GM18502 (cell line): Measurements from ENCODE around the gene RNF26.

Experiments
- ATAC-seq: cut with Tn5 transposase; IDR thresholded peaks from one replicate; pipeline ENCODE4 v1.9.1; 2021; ENCODE audit warnings: mild to moderate bottlenecking; ENCODE audit not compliant: unreplicated experiment, poor library complexity

Gene RNF26

DNA sequence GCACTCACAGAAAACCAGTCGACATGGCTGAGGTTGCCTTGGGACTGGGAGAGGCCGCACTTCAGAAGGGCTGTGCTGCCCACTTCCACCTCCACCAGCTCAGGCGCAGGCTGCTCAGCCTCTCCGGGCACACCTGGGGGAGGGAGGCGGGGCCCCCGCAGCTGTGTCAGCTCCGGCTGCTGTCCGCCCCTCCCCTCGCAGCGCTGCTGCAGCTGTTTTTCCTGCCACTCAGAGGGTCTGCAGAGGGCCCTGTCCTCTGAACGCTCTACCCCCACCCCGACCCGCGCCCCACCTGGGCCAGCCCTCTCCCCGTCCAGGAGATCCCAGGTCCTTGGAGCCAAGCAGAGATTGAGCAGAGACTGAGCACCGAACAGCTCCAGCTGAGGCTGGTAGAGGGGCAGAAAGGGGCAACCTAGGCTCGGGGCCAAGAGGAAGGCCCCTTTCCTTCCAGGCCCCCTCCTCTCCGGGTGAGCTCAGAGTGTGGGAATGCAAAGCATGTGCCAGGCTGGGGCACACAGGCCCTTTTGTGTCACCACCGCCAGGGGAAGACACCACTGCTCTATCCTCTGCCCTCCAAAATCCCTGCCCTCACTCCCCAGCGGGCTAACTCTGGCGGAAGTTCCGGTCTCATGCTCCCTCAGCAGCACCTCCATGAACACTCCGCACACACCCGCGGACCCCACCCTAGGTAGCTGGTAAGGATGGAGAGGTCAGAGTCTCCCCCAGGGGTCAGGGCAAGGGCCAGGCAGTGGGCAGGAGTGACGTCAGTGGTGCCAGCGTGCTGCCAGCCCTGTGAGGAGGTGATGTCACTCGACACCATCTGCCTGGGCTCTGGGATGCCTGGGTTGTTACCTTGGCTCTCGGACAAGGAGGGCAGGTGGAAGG is 19.0 kb upstream of the RNF26 start:
- peak; percentile 40 for ATAC-seq

DNA sequence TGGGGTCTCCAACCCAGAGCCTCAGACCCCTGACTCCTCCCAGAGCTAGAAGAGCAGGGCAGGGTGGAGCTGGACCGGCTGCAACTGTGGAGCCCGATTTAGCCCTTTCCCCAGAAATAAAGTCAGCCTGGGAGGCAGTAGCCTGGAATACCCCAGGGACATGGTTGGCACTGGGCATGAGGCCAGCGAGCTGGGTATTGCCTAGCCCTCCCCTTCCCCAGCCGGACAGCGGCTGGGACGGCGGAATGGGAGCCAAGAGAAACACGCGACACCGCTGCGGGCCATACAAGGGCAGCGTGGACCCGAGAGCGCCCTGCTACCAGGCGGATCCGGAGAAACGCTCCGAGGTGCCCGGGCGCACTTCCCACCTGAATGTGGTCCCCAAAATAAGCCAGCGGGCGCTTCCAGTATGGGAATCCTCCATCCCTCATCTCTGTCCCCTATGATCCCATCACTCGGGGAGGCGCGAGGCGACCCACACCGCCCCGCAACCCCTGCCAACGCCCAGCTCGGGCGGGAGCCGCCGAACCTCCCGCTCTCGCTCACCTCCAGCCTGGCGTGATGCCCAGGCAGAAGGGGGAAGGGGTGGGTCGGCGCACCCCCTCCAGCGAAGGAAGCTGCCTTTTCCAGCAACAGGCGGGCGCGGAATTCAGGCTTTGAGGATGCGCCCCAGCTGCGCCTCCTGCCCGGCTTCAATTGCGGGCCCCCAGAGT is 18.2 kb upstream of the RNF26 start:
- no peak for ATAC-seq

DNA sequence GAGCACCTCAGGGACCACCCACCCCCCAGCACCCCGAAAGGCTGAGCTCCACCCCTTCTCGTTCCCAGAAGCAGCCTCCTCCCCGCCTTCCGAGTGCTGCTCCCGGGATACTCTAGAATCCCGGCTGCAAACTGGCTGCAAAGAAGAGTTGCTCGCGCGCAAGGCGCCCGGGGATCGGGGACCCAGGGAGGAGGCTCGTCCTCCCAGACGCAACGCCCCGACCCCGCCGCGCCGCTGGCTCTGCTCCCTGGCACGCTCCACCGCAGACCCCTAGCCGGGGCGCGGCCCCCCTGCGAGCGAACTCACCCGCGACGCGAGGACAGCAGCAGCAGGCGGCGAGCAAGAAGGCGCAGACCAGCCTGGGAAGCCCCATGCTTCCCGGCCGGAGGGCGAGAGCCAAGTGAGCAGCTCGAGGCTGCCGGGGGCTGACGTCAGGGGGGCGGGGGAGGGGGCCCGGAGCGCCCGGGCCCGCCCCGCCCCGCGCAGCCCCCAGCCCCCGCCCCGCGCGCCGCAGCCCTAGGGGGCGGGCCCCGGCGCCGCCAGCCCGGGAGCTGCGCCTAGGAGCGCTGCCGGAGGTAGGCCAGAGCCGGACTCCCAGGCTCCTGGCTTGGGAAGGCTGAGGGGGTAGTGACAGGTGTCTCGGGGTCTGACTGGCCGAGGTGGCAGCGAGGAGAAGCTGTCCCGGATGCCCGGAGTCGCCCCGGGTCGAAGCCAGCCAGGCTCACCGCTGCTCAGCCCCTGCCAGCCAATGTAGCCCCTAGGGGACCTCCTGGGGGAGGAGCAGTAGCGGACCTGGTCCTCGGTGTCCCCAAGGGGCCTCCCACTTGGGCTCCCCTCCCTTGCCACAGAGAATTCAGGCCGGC is 17.4 kb upstream of the RNF26 start, which contains the start of gene MCAM:
TSS of gene MCAM (minus strand) at position 402 of the 863 bp plus-strand sequence. CDS start at position 373, 29 bp downstream.
- ATAC-seq, result no peak

DNA sequence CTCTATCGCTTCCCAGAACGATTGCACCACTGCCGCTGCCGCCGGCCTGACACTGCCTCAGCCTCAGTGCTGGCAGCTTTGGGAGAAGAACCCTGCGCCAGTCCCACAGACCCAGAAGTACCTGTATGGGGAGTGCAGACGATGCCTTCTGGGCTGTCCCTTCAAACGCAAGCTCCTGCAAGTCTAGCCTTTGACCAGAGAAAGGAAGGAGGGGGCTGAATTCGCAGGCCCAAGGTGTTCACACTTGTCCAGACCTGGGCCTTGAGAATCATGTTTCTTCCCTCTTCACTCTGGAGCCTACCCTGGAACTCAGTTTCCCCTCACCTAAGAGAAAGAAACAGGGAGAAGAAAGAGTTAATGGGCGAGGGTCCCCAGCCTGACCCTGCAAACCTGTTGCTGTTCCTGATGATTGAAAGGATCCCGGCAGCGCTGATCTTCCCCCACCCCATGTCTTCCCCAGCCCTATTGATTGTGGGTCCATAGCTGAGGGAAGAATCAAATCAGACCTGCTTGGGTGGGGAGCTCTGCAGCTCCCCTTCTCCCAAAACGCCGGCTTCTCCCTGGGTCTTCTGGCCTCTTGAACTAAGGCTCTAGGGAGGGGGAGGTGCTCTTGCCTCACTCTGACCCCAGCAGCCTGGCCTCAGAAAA is 16.6 kb upstream of the RNF26 start:
- ATAC-seq, result no peak

DNA sequence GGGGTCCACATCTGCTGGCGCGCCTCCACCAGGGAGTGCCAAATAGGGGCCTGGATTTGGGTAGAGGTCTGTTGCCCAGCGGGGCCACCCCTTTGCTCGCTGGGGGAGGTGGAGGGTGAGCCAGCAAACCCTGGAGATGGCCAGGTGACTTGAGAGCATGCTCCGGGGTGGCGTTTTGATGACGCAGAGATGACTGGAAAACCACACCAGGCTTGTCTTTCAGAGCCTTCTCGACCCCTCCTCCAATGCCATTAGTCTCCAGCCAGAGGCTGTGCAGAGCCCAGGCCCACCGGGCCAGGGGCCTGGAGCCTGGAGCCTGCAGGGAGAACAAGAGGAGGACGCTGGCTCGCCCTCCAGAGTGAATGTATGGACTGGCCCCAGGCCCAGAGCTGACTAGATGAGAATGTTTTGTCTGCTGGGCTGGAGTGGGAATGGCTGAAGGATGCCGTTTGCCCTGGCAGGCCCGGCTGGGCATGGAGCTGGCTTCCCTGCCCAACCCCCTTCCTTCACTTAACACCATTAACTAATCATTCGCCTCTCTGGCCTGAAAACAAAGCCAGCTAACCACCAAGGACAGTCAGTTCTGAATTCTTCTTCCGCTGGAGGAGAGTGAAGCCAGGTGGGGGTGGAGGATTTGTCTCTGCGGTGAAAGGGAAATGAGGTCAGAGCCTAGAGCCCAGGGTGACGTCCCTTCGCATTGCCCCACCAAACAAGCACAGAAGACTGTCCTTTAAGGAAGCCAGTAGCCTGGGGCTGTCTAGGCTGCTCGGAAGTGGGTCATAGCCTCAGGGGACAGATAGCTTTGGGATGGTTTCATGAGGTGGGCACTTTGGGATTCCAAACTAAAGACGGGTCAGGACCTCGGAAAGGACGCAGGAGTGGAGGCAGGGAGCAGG is 15.8 kb upstream of the RNF26 start:
- no peak for ATAC-seq

DNA sequence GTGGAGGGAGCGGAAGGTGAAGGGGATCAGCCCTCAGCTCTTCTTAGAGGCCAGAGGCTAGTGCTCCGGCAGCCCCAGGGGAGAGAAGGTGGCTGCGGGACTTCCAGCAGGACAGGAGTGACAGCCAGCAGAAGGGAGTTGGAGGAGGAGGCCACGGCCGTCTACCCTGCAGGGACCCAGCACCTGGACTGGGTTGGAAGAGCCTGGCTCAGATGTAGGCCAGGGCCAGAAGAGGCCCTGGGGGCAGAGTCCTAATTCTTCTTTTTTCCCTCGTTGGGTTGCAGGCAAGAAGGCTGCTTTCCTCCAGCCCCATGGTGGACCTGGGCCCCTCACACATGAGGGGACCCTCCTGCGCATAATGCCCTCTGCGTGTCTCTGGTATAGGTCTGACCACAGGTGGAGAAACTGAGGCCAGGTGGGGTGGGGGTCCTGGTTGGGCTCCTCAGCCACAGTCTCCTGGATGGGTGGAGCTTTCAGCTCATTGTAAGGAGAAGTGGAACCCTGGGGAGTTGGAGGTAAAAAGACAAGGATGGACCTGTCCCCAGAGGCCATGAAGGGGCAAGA is 15.1 kb upstream of the RNF26 start:
- ATAC-seq, result no peak

DNA sequence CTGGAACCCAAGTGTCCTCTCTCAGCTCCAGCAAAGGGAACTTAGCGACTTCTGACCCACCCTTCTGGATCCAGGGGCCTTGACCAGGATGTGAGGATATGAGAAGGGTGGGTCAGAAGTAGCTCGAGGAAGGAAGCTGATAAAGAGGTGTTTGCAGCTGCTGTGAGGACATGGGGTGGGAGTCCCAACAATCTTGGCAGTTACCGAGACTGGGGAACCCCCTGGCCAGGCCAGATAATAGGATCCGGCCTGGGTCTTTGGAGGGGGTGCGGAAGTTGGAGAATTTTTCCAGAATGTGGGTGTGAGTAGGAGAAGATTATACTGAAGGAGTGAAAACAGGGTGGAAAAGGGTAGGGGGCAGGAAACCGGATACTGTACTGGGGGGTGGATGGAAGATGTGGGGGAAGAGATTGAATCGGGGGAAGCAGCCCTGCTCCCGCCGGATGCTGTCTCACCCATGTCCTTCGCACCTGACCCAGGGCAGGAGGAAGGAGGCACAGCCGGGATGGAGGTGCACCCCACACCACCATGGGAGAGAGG is 14.6 kb upstream of the RNF26 start:
- ATAC-seq, result no peak

DNA sequence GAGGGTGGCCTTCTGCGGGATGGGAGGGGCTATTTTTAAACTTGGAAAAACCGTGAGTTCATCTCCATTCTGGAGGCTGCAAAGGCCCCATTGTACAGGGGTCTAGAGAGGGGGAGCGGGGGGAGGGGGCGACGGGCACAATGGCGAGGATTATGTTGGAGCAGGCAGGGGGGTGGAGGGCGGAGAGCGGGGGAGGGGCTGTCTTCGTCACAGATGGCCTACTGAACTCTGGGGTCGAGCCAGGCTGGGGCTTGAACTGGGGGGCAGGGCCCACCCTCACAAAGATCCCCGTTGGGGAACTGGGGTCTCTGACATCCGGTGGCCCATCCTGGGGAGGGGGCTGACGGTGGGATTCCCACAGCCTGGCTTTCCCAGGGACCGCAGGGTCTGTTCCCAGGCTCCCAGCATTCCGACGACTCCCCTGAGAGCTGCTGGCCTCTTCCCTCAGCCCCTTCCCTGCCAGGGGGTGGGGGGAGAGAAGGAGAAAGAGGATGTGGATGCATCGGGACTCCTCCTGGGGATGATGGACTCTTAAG is 14.0 kb upstream of the RNF26 start:
- ATAC-seq, result no peak

DNA sequence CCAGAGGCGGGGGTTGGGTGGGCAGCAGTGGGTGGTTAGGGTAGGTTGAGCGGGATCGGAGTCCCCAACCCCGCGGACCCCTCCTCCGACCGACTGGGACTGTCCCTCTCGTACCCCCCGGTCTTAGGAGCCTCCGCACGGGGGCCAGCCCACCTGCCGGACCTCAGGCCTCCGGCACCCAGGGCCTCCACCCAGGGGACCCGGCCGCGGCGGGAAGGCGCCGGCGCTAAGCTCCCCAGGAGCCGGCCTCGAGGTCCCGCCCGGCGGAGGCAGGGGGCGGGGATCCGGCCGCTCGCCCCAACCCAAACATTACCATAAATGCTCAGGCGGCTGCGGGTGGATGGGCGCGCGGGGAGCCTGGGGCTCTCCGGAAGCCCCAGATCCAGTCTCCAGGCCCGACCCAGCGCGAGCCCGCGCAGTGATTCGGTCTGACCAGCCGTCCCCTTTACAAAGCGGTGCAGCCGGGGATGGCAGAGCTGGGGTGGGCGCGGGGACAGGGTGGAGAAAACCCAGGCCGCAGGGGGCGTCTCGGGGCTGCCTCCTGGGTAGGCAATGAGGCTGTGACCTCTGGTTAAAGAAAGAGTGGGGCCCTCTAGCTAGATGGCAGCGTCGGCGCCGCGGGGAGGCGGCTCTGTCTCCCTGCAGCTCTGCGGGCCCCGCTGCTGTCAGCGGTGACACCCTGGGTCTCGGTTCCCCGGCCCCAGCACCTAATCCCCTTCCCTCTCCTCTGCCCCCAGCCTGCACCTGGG is 13.4 kb upstream of the RNF26 start:
- peak; percentile 43 for ATAC-seq

DNA sequence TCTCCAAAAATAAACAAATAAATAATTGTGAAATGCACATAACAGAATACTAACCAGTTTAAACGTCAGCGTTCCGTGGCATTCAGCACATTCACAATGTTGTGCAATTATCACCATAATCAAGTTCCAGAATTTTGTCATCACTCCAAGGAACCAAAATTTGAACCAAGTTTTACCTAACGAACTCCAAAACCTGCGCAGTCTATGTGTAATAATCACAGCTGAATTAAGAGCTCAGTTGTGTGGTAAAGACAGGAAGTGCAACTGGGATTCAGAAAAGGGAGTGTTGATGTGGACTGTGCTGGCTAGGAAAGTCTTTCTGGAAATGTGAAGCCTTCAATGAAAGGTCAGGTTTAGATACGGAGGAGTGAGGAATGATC is 12.0 kb upstream of the RNF26 start:
- no peak for ATAC-seq

DNA sequence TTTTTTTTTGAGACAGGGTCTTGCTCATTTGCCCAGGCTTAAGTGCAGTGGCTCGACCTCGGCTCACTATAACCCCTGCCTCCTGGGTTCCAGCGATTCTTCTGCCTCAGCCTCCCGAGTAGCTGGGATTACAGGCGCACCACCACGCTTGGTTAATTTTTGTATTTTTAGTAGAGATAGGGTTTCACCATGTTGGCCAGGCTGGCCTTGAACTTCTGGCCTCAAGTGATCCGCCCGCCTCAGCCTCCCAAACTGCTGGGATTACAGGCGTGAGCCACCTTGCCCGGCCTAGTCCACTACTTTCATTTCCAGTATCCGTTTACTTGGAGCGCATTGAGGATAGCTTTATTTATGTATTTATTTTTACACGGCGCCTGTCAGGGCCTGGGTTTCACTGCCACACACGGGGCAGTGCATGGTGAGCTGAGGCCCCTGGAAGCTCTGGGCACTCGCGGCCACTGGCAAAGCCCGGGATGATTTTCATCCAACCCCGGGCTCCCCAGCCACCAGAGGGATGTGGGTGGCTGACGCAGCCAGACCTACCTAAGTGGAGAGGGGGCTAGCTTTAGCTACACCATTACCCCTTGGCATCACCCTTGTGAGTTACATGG is 11.3 kb upstream of the RNF26 start:
- no peak for ATAC-seq

DNA sequence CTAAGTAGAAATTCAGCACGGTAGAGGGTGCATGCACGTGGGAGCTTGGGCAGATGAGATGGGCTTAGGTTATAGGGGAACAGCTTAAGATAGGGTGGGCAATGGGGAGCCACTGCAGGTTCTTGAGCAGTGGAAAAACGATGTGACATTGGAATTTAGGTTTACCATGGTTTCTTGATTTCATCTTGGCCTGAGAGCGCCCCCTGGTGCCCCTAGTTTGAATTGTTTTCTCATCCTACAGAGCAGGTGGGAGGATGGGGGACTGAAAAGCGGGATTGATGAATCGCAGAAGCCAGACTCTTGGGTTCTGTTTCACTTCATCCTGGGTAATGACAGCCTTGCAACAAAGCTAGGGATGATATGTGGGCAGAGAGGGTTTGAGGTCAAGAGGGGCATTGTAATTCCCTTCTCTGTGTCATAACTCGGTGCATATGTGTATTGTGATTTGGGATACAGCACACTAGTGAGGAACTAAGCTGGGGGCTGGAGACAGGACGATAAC is 10.7 kb upstream of the RNF26 start:
- no peak for ATAC-seq

DNA sequence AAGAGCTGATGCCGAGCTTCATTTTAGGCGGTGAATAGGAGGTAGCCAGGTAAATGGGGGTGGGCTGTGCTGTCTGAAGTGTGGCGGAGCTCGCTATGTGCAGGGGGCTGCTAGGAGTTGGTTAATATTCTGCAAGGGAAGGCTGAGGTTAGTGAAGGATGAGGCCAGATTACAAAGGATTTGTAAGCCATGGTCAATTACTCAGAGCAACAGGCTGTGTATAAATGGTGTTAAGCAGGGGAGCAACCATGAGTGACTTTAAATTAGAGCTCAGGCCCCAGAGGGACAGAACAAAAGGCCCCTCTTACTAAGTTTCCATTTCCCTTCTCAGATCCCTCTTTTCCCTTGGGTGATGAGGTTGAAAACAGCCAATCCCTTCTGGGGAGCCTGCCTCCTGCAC is 10.1 kb upstream of the RNF26 start:
- no peak for ATAC-seq

DNA sequence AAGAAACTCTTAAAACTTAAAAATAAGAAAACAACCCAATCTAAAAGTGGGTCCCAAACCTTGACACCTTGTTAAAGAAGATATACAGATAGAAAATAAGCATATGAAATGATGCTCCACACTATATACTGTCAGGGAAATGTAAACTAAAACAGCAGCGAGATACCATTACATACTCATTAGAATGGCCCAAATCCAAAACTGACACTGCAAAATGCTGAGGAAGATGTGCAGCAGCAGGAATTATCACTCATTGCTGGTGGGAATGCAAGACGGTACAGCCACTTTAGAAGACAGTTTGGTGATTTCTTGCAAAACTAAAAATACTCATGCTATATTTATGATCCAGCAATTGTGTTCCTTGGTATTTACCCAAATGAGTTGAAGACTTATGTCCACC is 5.0 kb upstream of the RNF26 start:
- no peak for ATAC-seq

DNA sequence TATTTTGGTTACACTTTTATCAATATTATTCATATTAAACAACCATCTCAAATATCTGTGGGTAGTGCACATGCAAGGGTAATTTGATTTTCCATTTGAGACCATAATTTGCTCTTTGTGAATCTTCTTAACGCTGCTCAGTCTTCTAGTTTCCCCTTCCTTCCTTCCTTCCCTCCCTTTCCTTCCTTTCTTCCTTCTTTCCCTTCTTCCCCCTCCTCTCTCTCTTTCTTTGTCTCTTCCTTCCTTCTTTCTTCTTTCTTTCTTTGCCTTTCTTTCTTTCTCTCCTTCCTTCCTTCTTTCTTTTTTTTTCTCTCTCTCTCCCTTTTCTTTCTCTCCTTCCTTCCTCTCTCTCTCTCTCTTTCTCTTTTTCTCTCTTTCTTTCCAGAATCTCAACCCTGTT is 4.1 kb upstream of the RNF26 start:
- ATAC-seq, result no peak

DNA sequence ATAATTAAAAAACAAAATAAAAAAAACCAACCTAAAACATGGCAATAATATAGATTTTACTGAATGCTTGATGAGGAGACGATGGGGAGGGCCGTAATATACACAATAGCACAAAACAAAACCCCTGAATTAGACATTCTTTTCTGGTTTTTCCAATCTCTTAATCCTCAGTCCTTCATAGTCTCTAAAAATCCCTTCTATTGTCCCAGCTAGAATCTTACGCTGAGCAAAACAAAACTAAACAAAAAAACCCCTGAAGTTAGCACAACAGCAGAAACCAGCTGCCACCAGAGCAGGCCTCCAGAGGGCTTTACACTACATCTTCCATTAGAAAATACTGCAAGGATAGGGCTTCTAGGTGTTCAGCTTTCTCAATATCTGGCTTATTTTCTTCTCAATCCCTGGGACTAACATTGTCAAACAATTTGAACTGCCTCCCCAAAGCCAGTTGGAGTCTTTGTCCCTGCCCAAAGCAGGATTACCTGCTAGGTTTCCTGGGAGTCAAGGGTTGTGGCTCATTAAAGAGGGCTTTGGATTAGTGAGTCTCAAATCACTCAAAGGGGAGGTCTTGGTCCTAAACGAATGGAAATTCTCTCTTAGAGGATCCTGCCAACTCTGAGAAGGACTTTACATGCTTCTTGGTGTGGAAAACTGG is 2.1 kb upstream of the RNF26 start:
- no peak for ATAC-seq
